IPS-18a (cell line): ENCODE results near the gene LTBP2.
"Not testable (repeated sequence)": the region's sequence is repeated elsewhere in the genome, so short reads cannot be mapped to it uniquely, and the experiment has no call there.

ENCODE experiments used
- H3K27ac ChIP-seq: one replicate; pipeline ENCODE4 v1.5.1; 2013; ENCODE audit warnings: low read length
- H3K27me3 ChIP-seq: one replicate; pipeline ENCODE4 v1.6.1; 2013; ENCODE audit warnings: mild to moderate bottlenecking, low read length; ENCODE audit not compliant: control insufficient read depth, insufficient read depth
- H3K36me3 ChIP-seq: one replicate; pipeline ENCODE4 v1.6.1; 2013; ENCODE audit warnings: low read depth, low read length; ENCODE audit not compliant: control insufficient read depth
- H3K4me1 ChIP-seq: one replicate; pipeline ENCODE4 v1.6.1; 2013; ENCODE audit warnings: low read depth, low read length; ENCODE audit not compliant: control insufficient read depth
- H3K4me3 ChIP-seq: one replicate; pipeline ENCODE4 v1.5.1; 2013; ENCODE audit warnings: low read length
- H3K9ac ChIP-seq: one replicate; pipeline ENCODE4 v1.6.1; 2013; ENCODE audit warnings: mild to moderate bottlenecking, low read length, moderate library complexity
- H3K9me3 ChIP-seq: one replicate; pipeline ENCODE4 v1.6.1; 2013; ENCODE audit warnings: low read depth, low read length; ENCODE audit not compliant: control insufficient read depth

The LTBP2 gene

DNA sequence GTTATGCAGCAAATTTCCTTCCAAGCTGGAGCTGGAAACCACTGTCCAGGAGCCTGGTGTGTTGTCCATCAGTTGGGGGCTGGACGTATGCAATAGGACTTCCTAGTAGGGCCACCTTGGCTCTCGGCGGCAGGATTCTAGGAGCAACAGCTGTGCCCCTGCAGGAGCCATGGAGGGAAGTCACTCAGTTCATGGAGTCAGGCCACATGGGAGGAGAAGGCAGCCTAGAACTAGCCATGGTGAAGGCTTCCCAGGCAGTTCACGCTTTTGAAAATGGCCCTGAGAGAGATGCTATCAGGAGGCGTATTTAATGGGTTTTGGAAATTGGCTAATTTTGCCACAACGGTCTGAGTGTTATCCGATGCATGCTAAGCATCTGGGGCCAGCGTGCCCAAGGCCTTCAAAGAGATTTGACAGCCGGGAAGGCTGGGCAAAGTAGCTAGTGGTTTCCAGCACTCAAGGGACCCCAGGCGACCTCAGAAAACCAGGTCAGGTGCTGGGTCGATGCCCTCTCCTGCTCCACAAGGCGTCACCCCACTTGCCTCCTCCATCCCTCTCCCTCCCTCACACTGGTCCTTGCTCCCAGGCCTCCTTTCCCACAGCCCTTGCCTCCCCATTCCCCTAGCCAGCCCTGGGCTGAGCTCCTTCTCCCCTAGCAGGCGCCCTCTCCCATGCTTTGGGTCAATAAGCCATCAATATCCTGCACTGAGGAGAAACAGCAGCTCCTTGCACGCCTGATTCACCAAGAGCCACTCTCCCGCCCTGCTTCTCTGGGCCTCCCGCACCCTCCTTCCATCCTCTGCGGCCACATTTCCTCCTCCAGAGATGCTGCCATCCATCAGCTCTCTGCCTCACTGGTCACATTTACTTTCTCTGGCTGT is 155.1 kb downstream of the LTBP2 start:
- H3K9ac ChIP-seq = no peak overlapping the region
- no peak overlapping the region for H3K27ac ChIP-seq
- H3K9me3 ChIP-seq = no peaks in the 10 kb centered on the region
- no peaks in the 10 kb centered on the region for H3K4me1 ChIP-seq
- no peaks in the 10 kb centered on the region for H3K36me3 ChIP-seq
- no peaks in the 10 kb centered on the region for H3K27me3 ChIP-seq
- no peak overlapping the region for H3K4me3 ChIP-seq

DNA sequence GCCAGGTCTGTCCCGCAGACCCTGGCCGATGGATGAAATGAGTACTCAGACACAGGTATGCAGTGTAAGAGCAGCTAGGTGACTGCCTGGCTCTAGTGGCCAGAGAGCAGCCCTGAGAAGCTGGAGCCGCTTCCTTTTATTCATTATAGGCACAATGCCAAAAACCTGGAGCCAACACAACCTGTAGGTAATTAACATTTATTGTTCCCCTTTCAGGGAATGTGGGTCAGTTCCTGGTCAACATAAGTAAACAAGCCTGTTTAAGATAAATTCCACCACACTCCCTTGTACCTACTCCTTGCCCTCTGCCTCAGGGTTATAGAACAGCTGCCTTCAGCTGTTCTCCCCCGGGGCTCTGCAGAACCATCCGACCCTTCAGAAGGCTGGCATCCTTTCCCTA is 157.6 kb downstream of the LTBP2 start:
- not testable (repeated sequence) for H3K36me3 ChIP-seq, H3K27ac ChIP-seq, H3K4me1 ChIP-seq, H3K9ac ChIP-seq, H3K9me3 ChIP-seq, H3K27me3 ChIP-seq, H3K4me3 ChIP-seq
